Tibial nerve (tissue), 4 donors: ENCODE data around the gene RGS21.

Experiments used
- CTCF ChIP-seq, 5 experiments: fragments of 200-600 bp in 3 of 5; fragments of 450-650 bp in 2 of 5; sonication (generic) in 3 of 5; IDR thresholded peaks; one replicate each; pipeline ENCODE4 v1.5.1; 2016 to 2019; ENCODE audit warnings: antibody characterized with exemption in 5 of 5, mild to moderate bottlenecking in 3 of 5, moderate library complexity in 2 of 5
- EP300 ChIP-seq, 2 donors: sonication (generic); formaldehyde crosslinking; IDR thresholded peaks; one replicate each; pipeline ENCODE4 v1.6.1; 2017; ENCODE audit warnings: antibody characterized with exemption in 2 of 2, mild to moderate bottlenecking in 1 of 2
- POLR2A ChIP-seq, 2 donors: fragments of 450-650 bp; IDR thresholded peaks; one replicate each; pipeline ENCODE4 v1.6.1; 2017; ENCODE audit warnings: antibody characterized with exemption in 2 of 2, mild to moderate bottlenecking in 2 of 2, moderate library complexity in 2 of 2

GRCh38 chr1:192407206-192407605 lies 90.4 kb downstream of the RGS21 start:
- no peak for TF ChIP-seq CTCF (IDR thresholded peaks at IDR 0.05)
- no peak for TF ChIP-seq POLR2A (IDR thresholded peaks at IDR 0.05)
- TF ChIP-seq EP300 (IDR thresholded peaks at IDR 0.05) = no peak
